ENCODE data around the gene RPSA.
"Not testable (repeated sequence)": the region's sequence is repeated elsewhere in the genome, so short reads cannot be mapped to it uniquely, and the experiment has no call there.

RPSA gene

GRCh38 chr3:39390181-39390580 is 16.3 kb upstream of the RPSA start:
- no peak for DNase-seq

- DNase-seq = no peak
Measured at GRCh38 chr3:39396690-39397089, 9.8 kb upstream of the RPSA start.

GRCh38 chr3:39398700-39399099 is 7.8 kb upstream of the RPSA start:
- DNase-seq = no peak

GRCh38 chr3:39401983-39402382 is 4.5 kb upstream of the RPSA start:
- DNase-seq = no peak

GRCh38 chr3:39404943-39405686 is 1.4 kb upstream of the RPSA start:
- DNase-seq = no peak

GRCh38 chr3:39405687-39406367 is 693 bp upstream of the RPSA start:
- DNase-seq = no peak

GRCh38 chr3:39407259-39407629 is 724 bp downstream of the RPSA start:
- DNase-seq = no peak

- no peak for DNase-seq
Measured at GRCh38 chr3:39407773-39408492, 1.4 kb downstream of the RPSA start.

GRCh38 chr3:39408493-39409372 is 2.2 kb downstream of the RPSA start:
- DNase-seq = no peak

GRCh38 chr3:39409514-39410136 is 3.1 kb downstream of the RPSA start:
- no peak for DNase-seq

GRCh38 chr3:39410893-39411292 is 4.4 kb downstream of the RPSA start:
- DNase-seq = no peak

GRCh38 chr3:39412668-39413260 is 6.2 kb downstream of the RPSA start:
- DNase-seq = no peak

GRCh38 chr3:39413691-39414420 is 7.3 kb downstream of the RPSA start:
- DNase-seq = no peak

- no peak for DNase-seq
Measured at GRCh38 chr3:39414421-39414907, 7.9 kb downstream of the RPSA start.

GRCh38 chr3:39415302-39415701 is 8.8 kb downstream of the RPSA start:
- not testable (repeated sequence) for DNase-seq

GRCh38 chr3:39415983-39416382 is 9.5 kb downstream of the RPSA start:
- DNase-seq = no peak

- DNase-seq = not testable (repeated sequence)
Measured at GRCh38 chr3:39416998-39417397, 10.5 kb downstream of the RPSA start.

- DNase-seq = not testable (repeated sequence)
Measured at GRCh38 chr3:39418556-39419225, 12.2 kb downstream of the RPSA start.

GRCh38 chr3:39419742-39420315 is 13.3 kb downstream of the RPSA start:
- no peak for DNase-seq

- no peak for DNase-seq
Measured at GRCh38 chr3:39420543-39420942, 14.0 kb downstream of the RPSA start.
